GM23338 (cell line): ENCODE results near the gene FRMD3. TPM values are rescaled to one million over a fixed set of nuclear protein-coding genes. Genes with fewer than 3 reads are reported as not detected.

Experiments
- ATAC-seq: fragments of 200-7000 bp; cut with Tn5 transposase; 3 replicates; pipeline ENCODE4 v1.9.1; 2020
- DNase-seq: peaks from one replicate; pipeline ENCODE4 v3.0.0-alpha.2; 2015; ENCODE audit warnings: low spot score
- H2AFZ ChIP-seq: fragments of 200-600 bp; sonication (generic); 2 replicates; pipeline ENCODE4 v1.8.0; 2016; ENCODE audit warnings: antibody characterized with exemption, mild to moderate bottlenecking, moderate library complexity
- H3F3A ChIP-seq: fragments of 200-600 bp; sonication (generic); replicated peaks from 2 replicates; pipeline ENCODE4 v1.8.0; 2017; ENCODE audit warnings: antibody characterized with exemption, mixed run types, low read depth
- H3K27ac ChIP-seq: fragments of 200-600 bp; sonication (generic); 2 replicates; pipeline ENCODE4 v1.6.1; 2016; ENCODE audit warnings: low read depth
- H3K27me3 ChIP-seq: fragments of 200-600 bp; sonication (generic); 2 replicates; pipeline ENCODE4 v1.8.0; 2016; ENCODE audit warnings: mild to moderate bottlenecking, mixed run types, moderate library complexity; ENCODE audit not compliant: insufficient read depth
- H3K36me3 ChIP-seq: fragments of 200-600 bp; sonication (generic); 2 replicates; pipeline ENCODE4 v1.8.0; 2016; ENCODE audit warnings: mild to moderate bottlenecking; ENCODE audit not compliant: insufficient read depth
- H3K4me1 ChIP-seq: fragments of 200-600 bp; sonication (generic); 2 replicates; pipeline ENCODE4 v1.8.0; 2016; ENCODE audit warnings: mild to moderate bottlenecking, moderate library complexity; ENCODE audit not compliant: insufficient read depth
- H3K4me2 ChIP-seq: fragments of 200-600 bp; sonication (generic); 2 replicates; pipeline ENCODE4 v1.7.1; 2017; ENCODE audit warnings: mixed run types
- H3K4me3 ChIP-seq: fragments of 200-600 bp; sonication (generic); 2 replicates; pipeline ENCODE4 v1.6.1; 2016; ENCODE audit warnings: mixed run types
- H3K79me2 ChIP-seq: fragments of 200-600 bp; sonication (generic); replicated peaks from 2 replicates; pipeline ENCODE4 v1.8.0; 2017; ENCODE audit warnings: mild to moderate bottlenecking; ENCODE audit not compliant: insufficient read depth
- H3K9me2 ChIP-seq: fragments of 200-600 bp; sonication (generic); 2 replicates; pipeline ENCODE4 v1.8.0; 2017; ENCODE audit not compliant: insufficient read depth
- H4K20me1 ChIP-seq: fragments of 200-600 bp; sonication (generic); replicated peaks from 2 replicates; pipeline ENCODE4 v1.8.0; 2017; ENCODE audit warnings: mild to moderate bottlenecking; ENCODE audit not compliant: insufficient read depth
- H3K27ac Mint-ChIP-seq: 2 replicates; pipeline ENCODE4 v1.8.0; 2020; ENCODE audit warnings: inconsistent platforms, mild to moderate bottlenecking, moderate library complexity, mixed read lengths
- H3K27me3 Mint-ChIP-seq: 3 replicates; pipeline ENCODE4 v1.8.0; 2022; ENCODE audit warnings: low read depth, mild to moderate bottlenecking, moderate library complexity, mixed read lengths, inconsistent platforms; ENCODE audit not compliant: insufficient read depth, poor library complexity
- H3K36me3 Mint-ChIP-seq: 3 replicates; pipeline ENCODE4 v1.8.0; 2021; ENCODE audit warnings: low read depth, mild to moderate bottlenecking, inconsistent platforms, moderate library complexity, mixed read lengths
- H3K4me1 Mint-ChIP-seq: 3 replicates; pipeline ENCODE4 v1.8.0; 2020; ENCODE audit warnings: mild to moderate bottlenecking, inconsistent platforms, mixed read lengths
- H3K4me3 Mint-ChIP-seq: 3 replicates; pipeline ENCODE4 v1.8.0; 2021; ENCODE audit warnings: moderate library complexity, mild to moderate bottlenecking, inconsistent platforms, mixed read lengths
- H3K9me3 Mint-ChIP-seq: 3 replicates; pipeline ENCODE4 v1.8.0; 2020; ENCODE audit warnings: moderate library complexity, mild to moderate bottlenecking, inconsistent platforms, mixed read lengths
- CREB1 ChIP-seq: fragments of 250-450 bp; sonication (Bioruptor Pico); IDR thresholded peaks from 2 replicates; pipeline ENCODE4 v1.5.0; 2020; ENCODE audit warnings: low read depth, mild to moderate bottlenecking, moderate library complexity
- CTCF ChIP-seq, 2 experiments: fragments of 200-600 bp in 1 of 2; sonication (generic) in 1 of 2; conservative IDR thresholded peaks; 2 replicates each; pipeline versions ENCODE4 v1.5.1 to v1.6.1; 2016 to 2017; ENCODE audit warnings: antibody characterized with exemption in 2 of 2, low read depth in 2 of 2, mild to moderate bottlenecking in 2 of 2, moderate library complexity in 1 of 2
- ETS1 ChIP-seq: IDR thresholded peaks from 2 replicates; pipeline ENCODE4 v1.6.1; 2016; ENCODE audit warnings: antibody characterized with exemption
- EZH2 ChIP-seq: fragments of 200-600 bp; sonication (generic); IDR thresholded peaks from one replicate; pipeline ENCODE4 v1.8.0; 2017; ENCODE audit warnings: antibody characterized with exemption, mild to moderate bottlenecking, low read depth; ENCODE audit not compliant: unreplicated experiment
- EZH2phosphoT487 ChIP-seq: fragments of 200-600 bp; sonication (generic); IDR thresholded peaks from one replicate; pipeline ENCODE4 v1.8.1; 2018; ENCODE audit warnings: antibody characterized with exemption; ENCODE audit not compliant: unreplicated experiment
- JUNB ChIP-seq: IDR thresholded peaks from one replicate; pipeline ENCODE4 v1.6.1; 2016; ENCODE audit warnings: antibody characterized with exemption; ENCODE audit not compliant: unreplicated experiment
- NANOG ChIP-seq: IDR thresholded peaks from 2 replicates; pipeline ENCODE4 v1.6.1; 2016; ENCODE audit warnings: antibody characterized with exemption, borderline replicate concordance
- POLR2AphosphoS5 ChIP-seq: IDR thresholded peaks from 2 replicates; pipeline ENCODE4 v1.6.1; 2016; ENCODE audit warnings: antibody characterized with exemption, low read depth
- REST ChIP-seq: IDR thresholded peaks from one replicate; pipeline ENCODE4 v1.6.1; 2018; ENCODE audit warnings: antibody characterized with exemption; ENCODE audit not compliant: unreplicated experiment
- STAT1 ChIP-seq: IDR thresholded peaks from one replicate; pipeline ENCODE4 v1.6.1; 2016; ENCODE audit warnings: antibody characterized with exemption; ENCODE audit not compliant: unreplicated experiment
- ZNF114 ChIP-seq: fragments of 250-450 bp; sonication (Bioruptor Pico); IDR thresholded peaks from 2 replicates; pipeline ENCODE4 v1.5.0; 2020; ENCODE audit warnings: mild to moderate bottlenecking, moderate library complexity
- ZNF331 ChIP-seq: fragments of 250-450 bp; sonication (Bioruptor Pico); IDR thresholded peaks from 2 replicates; pipeline ENCODE4 v1.5.0; 2020; ENCODE audit warnings: low read depth, mild to moderate bottlenecking, moderate library complexity
- ZNF462 ChIP-seq: fragments of 250-450 bp; sonication (Bioruptor Pico); IDR thresholded peaks from 2 replicates; pipeline ENCODE4 v1.5.0; 2020; ENCODE audit warnings: mild to moderate bottlenecking, moderate library complexity
- polyA plus RNA-seq: library from polyadenylated mRNA; unstranded; fragments of >200 nt; fragmentation: Nextera tagmentation; extraction: Ambion mirVana; gene quantifications from 2 replicates; pipeline ENCODE4 v1.2.1, GENCODE V29; 2016
- total RNA-seq: library from RNA; depleted of rRNA; stranded (reverse); fragments of >200 nt; shearing (Covaris generic); gene quantifications from 2 replicates; pipeline ENCODE4 v1.2.3, GENCODE V29; 2014

The FRMD3 gene
- total and polyA plus RNA-seq, 2 experiments from 2014 or later = 0.47 to 1.2 TPM

GRCh38 chr9:83508067-83508466 lies 30.1 kb downstream of the FRMD3 start:
- H3K79me2 ChIP-seq = no peaks in the 10 kb centered on the region
- H3K36me3 ChIP-seq = no peaks in the 10 kb centered on the region
- Mint-ChIP-seq H3K36me3 (no peaks in the 10 kb centered on the region), H3K27ac (no peak overlapping the region), H3K27me3 (no peaks in the 10 kb centered on the region), H3K4me3 (no peak overlapping the region), H3K9me3 (no peaks in the 10 kb centered on the region), H3K4me1 (peaks cover 3% of the 10 kb centered on the region; the same call in 2 of the 3 replicates)
- H3K27me3 ChIP-seq = no peaks in the 10 kb centered on the region
- H3K4me1 ChIP-seq = no peaks in the 10 kb centered on the region
- H2AFZ ChIP-seq = no peak overlapping the region
- H4K20me1 ChIP-seq = no peaks in the 10 kb centered on the region
- H3F3A ChIP-seq = no peaks in the 10 kb centered on the region
- H3K4me2 ChIP-seq = no peak overlapping the region
- H3K9me2 ChIP-seq = peaks cover 4% of the 10 kb centered on the region; the same call in 1 of the 2 replicates
- H3K27ac ChIP-seq = no peak overlapping the region
- ATAC-seq = no peak
- DNase-seq = no peak
- TF ChIP-seq ZNF462 (CRISPR knock-in tag) = no peak
- no peak for TF ChIP-seq STAT1
- no peak for TF ChIP-seq ZNF331 (CRISPR knock-in tag)
- no peak for TF ChIP-seq NANOG
- no peak for TF ChIP-seq ZNF114 (CRISPR knock-in tag)
- no peak for TF ChIP-seq CTCF (conservative IDR thresholded peaks at IDR 0.05; ENCODE audit: low read depth in 2 of 2)
- no peak for TF ChIP-seq JUNB
- TF ChIP-seq POLR2AphosphoS5 = no peak
- TF ChIP-seq ETS1 = no peak
- TF ChIP-seq EZH2 = no peak
- no peak for TF ChIP-seq REST
- TF ChIP-seq EZH2phosphoT487 = no peak
- no peak for TF ChIP-seq CREB1 (CRISPR knock-in tag)
- no peak overlapping the region for H3K4me3 ChIP-seq
